CD4-positive, alpha-beta T cell treated with Interleukin-4 for 4 hours (primary cell): Measurements from ENCODE around the gene PSMB7.

ENCODE experiments used
- DNase-seq: peaks from one replicate; pipeline ENCODE4 v3.0.0-alpha.2; 2020

Gene PSMB7

DNA sequence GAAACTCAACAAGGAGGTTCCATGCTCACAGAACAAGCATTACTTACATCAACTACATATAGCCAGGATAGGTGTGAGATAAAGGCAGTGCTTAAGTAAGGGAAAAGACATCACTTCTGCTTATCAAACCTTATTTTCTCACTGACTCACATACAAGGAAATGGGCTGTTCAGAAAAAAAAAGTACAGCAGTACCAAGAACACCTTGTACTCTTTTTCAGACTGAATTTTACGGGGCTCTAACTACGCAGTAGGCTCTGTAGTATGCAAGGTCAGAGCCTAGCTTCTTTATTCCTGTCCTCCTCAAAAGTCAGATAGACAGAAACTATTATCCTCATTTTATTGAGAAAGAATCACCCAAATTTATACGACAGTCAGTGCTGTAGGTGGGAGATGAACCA is 5.8 kb downstream of the PSMB7 start:
- no peak for DNase-seq

DNA sequence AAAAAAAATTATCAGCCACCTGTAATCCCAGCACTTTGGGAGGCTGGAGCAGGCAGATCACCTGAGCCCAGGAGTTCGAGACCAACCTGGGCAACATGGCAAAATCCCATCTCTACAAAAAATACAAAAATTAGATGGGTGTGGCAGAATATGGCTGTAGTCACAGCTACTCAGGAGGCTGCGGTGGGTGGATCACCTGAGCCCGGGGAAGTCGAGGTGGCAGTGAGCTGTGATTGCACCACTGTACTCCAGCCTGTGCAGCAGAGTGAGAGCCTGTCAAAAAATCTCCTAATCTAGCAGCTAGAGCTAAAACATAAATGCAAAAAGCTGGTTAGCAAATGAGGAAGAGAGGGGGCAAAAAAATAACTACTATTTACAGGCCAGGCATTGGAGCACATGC is 12.0 kb downstream of the PSMB7 start:
- no peak for DNase-seq

DNA sequence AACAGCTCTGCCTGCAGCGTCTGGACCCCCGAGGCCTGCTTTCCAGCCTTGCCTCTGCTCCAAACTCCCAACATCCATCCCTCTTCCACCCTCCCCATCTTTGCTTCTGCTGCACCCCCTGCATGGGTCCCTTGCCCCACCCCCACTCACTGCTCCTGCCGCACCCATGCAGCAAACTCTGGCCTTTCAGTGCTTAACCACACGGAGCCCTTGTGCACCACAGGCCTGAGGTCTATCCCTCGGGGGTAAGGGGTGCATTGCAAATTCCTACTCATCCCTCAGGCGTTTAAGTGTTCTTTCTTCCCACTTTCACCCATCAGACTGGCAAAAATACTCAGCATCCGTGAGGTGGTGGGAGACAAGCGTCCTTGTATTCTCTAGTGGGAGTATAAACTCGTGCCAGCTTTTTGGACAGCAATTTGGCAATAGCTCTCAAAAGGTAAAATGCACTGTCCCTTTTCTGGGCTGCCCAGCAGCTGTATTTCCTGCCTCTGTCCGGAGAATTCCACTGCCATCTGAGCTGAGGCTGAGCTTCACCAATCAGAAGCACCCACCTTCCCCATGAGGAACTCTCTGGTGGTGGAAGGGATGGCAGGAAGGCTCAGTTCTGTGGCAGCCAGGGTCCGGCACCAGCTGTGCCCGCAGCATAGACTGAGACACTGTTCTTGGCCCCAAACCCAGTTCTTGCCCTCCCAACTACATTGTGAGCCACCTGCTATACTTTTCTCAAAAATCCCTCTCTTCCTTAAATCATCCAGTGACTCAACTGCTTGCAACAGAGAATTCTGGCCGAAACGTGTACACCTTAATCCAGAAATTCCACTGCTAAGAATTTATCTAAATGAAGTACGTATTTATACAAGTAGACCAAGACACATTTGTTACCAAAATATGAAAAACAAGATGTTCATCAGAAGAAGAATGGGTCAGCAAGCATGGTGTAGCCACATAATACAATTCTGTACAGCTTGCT is 15.0 kb downstream of the PSMB7 start:
- no peak for DNase-seq

DNA sequence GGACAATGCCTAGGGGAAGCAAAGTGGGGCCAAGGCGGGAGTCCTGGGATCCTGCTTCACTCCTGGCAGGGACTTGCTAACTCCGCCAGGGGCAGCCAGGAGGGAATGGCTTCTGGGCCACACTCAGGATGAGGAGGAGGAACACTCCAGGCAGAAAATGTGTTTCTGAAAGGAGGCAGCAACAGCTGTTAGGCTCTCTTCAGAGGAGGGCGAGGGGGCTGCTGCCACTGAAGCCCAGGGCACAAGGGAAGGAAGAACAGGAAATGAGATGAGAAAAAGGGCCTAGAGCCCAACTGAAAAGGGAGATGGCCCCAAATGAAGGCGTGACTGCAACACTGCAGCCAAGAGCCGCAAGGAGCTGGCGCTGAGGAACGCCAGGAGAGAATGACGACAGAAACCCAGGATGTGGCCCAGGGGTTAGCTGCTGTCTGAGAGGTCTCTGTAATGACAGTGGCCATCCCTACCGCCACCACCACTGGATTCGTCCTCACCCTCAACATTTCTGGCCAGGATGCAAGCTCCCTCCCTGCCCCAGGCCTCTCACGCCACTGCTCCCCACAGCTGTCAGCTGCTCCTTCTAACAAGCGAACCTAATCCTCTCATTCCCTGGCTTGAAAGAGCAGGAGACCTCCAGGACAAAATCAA is 15.8 kb downstream of the PSMB7 start:
- DNase-seq, result no peak

DNA sequence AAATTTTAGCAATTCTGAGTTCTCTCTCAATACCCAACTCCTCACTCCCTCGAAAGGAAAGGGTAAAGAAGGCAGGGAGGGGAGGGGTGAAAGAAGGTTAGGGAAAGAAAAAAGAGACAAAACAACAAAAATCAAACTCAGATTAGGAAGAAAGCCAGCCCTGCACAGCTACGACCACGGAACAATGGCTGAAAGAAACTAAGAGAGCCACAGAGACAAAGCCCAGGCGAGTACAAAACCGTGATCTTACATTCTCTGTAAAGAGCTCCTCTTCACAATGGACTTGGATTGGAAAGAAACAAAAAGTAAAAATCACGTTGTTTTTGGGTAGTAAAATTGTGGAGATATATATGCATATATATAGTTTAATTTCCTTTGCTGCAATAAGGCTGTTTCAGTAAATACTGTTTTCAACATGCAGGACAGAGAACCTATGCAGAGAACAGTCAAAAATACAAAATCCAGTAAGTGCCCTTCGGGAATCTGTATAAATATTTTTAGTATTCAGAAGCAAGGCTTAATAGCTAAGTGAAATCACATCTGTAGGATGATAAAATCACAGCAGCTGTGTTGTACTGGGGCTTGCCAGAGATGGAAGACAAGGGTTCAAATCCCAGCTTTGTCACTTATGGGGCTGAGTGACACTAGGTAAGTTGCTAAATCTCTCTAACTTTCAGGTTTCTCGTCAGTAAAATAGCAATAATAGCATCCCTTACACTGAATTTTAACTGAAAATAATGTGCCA is 16.9 kb downstream of the PSMB7 start:
- DNase-seq, result no peak

DNA sequence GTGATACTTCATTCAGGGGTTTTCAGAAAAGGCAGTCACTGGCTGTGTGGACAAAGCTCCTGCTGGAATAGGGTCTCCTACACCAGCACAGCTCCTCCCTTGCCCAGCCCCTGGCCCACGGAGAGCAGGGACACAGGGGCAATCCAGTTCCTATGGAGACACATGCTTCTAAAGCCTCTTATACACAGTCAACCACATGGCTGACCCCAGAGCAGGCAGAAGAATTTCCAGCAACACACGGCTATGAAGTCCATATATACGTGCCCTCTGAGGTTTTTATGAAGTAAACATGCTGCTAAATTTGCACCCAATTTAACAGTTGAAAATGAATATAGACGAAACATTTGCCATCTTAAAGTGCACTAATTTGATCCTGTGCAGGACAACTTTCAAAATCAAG is 19.4 kb downstream of the PSMB7 start:
- no peak for DNase-seq

DNA sequence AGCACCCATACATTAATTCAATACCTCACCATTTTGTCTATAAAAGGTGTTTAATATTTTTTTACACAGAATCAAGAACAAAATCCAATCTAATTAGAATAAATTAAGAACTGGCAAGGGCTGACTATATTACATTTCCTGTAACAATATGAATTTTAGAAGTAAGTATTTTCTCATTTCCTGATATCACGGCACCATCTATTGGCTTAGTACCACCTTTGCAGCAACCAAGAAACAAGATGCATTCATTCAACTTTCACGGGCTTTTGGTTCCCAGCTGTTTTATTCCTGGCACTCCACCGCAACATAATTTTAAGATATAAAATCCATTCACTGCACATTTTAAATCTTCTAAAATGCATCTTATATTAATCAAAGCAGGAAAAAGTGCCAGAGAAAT is 20.6 kb downstream of the PSMB7 start:
- DNase-seq, result peak; percentile 4

DNA sequence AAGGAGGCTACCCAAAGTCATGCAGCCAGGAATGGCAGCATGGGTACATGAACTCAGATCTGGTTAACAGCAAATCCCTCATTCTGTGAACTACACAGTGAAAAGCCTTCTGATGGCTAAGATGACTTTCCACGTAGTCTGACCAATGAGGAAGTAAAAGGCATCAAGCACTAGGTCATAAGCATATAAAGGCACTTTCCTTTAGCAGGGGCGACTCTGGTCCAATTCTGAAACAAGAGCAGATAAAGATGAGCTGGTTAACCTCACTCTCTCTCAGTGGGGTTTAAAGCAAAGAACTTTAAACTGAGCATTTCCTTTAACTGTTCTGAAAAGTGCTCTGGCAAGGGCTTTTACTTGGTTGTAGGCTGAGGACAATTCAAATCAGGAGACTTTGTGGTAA is 21.1 kb downstream of the PSMB7 start:
- DNase-seq, result no peak

DNA sequence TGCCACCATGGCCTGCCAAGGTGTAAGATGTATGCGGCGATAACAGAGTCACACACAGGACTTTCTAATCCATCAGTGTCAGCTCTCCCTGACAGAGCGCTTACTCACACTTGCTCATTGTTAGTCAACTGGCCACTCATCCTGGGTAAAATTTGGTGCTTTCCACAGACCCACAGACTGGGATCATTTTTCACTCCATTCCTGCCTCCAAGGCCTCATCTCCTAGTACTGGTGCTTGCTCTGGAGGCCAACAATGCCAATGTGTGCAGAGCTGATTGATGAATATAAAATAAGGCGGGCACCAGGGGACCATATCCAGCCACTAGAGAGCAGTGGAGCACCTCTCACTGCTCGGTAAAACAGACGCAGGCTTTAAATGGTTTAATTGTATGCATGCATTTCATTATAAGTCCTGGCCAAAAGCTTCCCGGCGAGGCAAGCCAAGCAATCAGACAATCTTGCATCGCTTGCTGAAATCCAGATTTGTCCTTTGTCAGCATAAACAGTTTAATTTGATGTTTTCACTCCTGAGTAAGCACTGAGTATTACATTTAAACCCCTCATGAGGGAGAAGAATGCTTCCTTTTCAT is 22.3 kb downstream of the PSMB7 start:
- no peak for DNase-seq

DNA sequence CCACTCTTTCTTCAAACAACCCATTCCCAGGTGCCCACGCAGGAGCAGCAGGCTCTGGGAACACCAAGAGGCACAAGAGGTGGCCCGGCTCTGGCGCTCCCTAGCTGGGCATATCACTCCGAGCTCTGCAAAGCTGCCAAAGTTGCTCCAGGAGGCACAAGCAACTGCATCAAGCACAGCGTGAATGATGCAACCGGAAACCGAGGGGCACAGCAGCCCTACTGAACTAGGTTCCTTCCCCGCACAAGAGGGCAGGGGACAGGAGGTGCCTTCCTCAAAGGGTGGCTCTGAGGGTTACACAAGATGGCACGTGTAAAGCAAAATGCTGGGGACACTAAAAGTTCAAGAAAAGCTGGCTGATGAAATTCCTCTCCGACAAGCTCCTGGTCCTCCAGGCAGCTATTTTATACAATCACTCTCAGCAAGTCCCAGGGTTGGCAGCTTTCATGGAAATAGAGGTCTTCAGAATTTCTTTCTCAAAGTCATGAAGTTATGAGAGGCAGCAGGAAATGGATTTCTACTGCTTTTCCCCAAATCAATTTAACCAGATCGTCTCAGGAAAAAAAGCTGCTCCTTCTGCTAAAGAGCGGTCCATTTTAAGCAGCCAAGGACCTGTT is 22.9 kb downstream of the PSMB7 start:
- no peak for DNase-seq

DNA sequence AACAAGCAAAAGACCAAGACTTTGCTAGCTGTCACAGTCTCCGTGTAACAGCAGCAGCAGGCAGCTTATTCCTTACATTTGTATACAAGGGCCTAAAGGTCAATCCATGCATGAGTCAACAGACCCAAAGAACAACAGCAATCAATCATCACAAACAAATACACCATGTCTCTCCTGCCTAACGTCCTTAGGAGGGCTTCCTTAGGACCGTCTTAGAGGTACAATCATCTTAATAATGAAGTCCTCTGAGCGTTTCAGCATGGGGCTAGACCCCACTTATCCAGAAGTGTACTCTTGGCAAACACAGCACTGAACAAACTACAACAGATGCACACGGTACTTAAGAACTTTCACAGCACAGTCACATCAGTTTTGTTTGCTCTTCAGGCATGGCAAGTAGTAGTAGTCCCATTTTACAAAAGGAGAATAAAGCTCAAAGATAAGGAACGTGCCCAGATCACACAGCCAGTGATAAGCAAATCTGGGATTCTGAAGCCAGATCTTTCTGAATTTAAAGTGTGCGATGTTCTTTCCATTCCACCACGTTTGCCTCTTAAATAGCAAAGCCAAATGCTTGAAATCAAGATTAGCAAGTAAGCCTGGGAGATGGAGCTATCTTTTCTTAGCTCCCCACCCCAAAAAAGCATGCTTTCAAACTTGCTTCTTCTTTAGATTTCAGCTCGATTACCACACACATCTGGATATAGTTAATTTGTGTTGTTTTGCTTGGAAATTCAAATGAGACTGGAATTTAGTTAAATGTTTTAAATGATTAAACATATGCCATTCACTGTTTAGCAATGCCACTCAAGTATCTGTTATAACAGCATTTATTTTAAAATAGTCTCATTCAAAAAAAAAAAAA is 24.2 kb downstream of the PSMB7 start:
- no peak for DNase-seq

DNA sequence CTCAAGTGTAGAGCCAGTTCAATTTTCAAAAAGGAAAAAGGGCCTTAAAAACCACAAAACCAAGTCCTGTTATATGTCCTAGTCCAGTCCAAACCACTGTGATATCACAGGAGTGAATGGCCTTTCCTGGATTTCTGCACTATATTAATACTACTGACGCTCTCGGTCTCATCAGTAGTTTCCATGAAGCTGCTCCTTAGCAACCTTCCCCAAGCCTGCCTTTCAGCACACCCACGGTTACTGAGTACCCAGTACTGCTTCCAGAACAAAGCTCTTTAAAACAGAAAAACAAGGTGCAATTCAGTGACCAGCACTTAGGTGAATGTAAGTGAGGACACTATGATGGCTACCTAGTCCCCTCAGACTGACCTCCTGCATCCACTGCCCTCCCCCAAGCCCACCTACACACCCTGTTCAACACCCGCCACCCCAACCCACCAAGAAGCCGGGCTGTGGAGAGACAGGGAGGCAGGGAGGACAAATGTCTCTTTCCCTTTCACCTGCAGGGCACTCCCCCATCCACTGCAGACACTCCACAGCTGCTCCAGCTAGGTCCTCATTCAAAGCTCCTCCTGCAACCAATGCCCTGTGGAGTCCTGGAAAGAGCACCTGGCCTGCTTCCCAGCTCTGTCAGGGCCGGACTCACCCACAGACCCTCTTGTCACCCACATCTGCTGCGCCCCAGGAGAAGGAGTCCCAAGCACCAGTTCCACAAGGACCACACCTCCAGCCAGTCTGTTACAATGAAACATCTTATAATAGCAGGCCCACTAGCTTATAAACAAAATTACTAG is 25.9 kb downstream of the PSMB7 start:
- DNase-seq, result no peak

DNA sequence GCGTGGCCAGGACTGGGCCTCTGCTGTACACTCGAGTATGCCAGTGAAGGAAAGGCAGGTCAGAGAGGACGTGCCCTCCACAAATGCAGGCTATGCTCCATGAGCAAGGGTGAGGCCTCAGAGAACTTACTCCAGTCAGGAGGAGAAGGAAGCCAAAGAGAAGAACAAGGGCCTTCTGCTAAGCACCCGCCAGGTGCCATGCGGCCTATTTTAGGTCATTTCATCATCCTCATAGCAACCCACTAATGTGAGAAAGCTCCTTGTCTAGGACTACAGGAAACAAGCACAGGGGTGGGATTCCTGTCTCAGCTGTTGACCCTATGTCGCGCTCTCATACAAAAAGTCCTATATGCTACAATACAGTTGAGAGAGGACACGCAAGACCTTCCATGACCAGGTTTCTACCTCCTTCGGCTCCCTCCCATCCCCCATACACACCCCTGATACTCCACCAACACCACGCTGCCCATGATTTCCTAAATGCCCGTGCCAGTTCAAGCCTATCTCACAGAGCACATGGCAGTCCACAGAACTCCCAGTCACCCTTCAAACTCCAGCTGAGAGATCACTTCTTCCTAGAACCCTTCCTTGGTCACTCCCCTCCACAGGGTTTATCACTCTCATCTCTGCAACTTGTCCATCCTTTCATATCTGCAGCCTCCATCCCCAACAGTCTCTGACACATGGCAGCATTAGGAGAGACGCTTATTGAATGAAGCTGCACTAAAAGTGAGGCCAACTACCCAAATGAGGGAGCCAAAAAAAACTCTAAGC is 26.8 kb downstream of the PSMB7 start:
- DNase-seq, result no peak

DNA sequence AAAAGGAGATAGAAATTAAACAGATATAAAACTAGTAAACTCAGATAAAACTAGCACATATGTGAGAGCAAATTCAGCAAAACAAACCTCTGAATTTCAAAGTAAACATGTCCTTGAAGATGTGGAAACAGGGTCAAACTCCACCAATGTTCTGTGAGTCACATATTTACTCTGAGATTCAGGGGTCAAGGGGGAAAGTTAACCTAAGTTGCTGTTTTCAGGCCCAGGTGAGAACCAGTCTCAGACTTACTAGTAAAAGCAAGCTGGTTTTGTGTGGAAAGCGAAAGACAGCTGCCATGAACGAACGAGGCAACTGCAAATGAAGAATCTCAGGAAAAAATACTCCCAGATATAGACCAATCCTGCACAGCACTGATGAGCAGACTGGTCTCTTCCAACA is 29.0 kb downstream of the PSMB7 start:
- no peak for DNase-seq

DNA sequence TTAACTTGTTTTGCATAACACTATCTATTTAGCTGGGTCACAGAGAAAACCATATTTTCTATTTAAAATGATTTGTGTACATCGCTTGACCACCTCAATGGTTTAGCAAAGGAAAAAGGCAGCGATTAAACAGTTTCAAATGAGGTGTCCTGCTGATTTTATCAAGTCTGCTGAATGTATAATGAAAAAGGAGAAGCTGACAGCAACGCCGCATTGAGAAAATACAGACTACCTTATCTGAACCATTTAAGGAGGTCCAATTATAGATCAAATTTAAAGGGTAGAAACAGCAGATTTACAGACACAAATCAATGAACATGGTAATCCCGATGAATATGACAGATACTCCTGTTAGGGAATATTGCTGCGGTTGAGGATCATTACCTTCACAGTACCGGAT is 29.6 kb downstream of the PSMB7 start:
- no peak for DNase-seq

DNA sequence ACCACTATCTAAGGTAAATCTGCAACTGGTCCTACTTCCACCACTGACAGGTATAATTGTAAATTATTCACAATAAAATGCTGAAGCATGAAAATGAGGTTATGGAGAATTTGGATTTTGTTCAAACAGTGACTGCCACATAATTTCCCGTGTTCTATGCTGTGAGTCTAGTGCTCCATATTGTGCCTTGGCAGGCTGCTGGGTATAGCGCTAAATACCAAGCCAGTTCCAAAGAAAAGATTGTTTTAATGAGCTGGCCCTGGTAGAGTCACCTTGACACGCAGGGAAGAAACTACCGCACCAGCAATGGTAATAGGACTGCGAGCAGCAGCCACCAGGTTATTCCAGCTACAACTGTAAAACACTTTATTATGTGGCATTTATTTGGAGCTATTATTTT is 30.4 kb downstream of the PSMB7 start:
- DNase-seq, result no peak

DNA sequence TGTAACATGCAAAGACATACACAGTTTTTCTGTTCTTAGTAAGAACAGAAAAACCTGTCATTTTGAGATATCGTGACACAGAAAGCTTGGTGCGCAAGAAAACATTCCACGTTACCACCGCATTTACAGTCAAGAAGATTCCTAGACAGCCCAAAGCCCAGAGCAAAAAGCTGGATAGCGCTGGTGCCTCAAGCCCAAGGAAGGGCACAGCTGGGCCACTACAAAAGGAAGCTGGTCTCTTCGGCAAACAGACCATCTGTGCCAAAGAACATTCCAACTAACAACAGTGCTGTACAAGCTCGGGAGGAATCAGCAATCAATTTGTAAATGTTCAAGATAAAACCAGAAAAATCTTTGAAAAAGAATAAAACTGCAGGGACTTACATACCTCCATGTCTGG is 31.0 kb downstream of the PSMB7 start:
- DNase-seq, result no peak

DNA sequence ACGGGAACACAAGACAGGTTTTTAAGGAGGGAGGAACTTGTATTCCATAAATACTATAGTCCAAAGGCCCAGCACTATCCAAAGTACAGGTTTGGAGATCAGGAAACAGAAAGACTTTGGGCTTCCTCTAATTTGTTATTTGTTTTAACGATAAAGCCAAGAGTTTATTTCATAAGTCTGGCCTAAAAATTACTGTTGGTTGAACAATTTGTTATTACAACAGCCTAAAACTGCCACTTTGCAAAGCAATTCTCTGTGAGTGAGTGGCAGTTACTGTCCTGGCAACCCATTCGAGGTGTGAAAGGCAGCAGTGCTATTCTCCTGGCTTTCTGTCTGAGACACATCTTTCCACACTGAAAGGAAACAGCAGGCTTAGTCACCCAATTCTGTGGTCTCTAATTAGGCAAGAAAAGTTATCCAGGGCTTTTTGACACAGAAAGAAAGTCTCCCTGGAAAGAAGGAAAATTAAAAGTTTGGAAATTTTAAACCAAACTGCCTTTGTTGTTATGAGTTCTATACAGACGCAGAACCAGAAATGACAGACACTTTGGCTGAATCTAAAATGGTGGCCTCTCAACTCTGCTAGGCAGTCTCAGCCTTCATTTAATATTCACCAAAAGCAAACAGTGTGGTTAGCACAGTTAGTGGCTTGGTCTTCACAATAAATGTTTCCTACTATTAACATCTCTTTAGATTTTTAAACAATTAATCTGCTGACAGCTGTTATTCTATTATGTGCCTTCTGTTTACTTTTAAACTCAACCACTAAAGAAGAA is 33.9 kb downstream of the PSMB7 start:
- no peak for DNase-seq
